WTC11 (cell line): ENCODE data around the gene DMRTA2. TPM values are rescaled to one million over a fixed set of nuclear protein-coding genes. Genes with fewer than 3 reads are reported as not detected.

Experiments
- ATAC-seq: fragments of 200-7000 bp; cut with Tn5 transposase; 2 replicates; pipeline ENCODE4 v1.10.0; 2021; ENCODE audit warnings: mild to moderate bottlenecking, moderate library complexity
- CTCF ChIA-PET: fragments of 300-600 bp; sonication (Branson Sonifier 250); formaldehyde crosslinking; loops from one replicate; lab custom pipeline; 2021; ENCODE audit warnings: antibody characterized with exemption; lab: Charles Lee
- POLR2A ChIA-PET: fragments of 350-600 bp; sonication (Branson Sonifier 250); formaldehyde crosslinking; loops from one replicate; lab custom pipeline; 2021; ENCODE audit warnings: antibody characterized with exemption; lab: Charles Lee
- DNase-seq: peaks from one replicate; pipeline ENCODE4 v3.0.0; 2021; ENCODE audit warnings: low spot score
- H3K27ac Mint-ChIP-seq: 2 replicates; pipeline ENCODE4 v1.8.0; 2021; ENCODE audit warnings: mixed read lengths
- H3K27me3 Mint-ChIP-seq: 2 replicates; pipeline ENCODE4 v1.8.0; 2021; ENCODE audit warnings: low read depth, mild to moderate bottlenecking, moderate library complexity, mixed read lengths
- H3K36me3 Mint-ChIP-seq: 2 replicates; pipeline ENCODE4 v1.8.0; 2021; ENCODE audit warnings: mixed read lengths
- H3K4me1 Mint-ChIP-seq: 2 replicates; pipeline ENCODE4 v1.8.0; 2022; ENCODE audit warnings: mixed read lengths
- H3K4me3 Mint-ChIP-seq: 2 replicates; pipeline ENCODE4 v1.8.0; 2021; ENCODE audit warnings: mild to moderate bottlenecking, moderate library complexity, mixed read lengths
- H3K9me3 Mint-ChIP-seq: 2 replicates; pipeline ENCODE4 v1.8.0; 2021; ENCODE audit warnings: mixed read lengths
- CBFB ChIP-seq: sonication (generic); formaldehyde crosslinking; IDR thresholded peaks from 2 replicates; pipeline ENCODE4 v1.8.1; 2022; ENCODE audit warnings: mild to moderate bottlenecking, low read depth, missing genetic modification reagents
- ELF4 ChIP-seq: sonication (generic); formaldehyde crosslinking; IDR thresholded peaks from 2 replicates; pipeline ENCODE4 v1.8.1; 2022; ENCODE audit warnings: low read depth, mild to moderate bottlenecking, moderate library complexity, missing genetic modification reagents
- FOXJ3 ChIP-seq: sonication (generic); formaldehyde crosslinking; IDR thresholded peaks from 2 replicates; pipeline ENCODE4 v1.9.0; 2021; ENCODE audit warnings: missing genetic modification reagents, mild to moderate bottlenecking, borderline replicate concordance
- HMGXB4 ChIP-seq: sonication (generic); formaldehyde crosslinking; IDR thresholded peaks from 2 replicates; pipeline ENCODE4 v1.8.1; 2023; ENCODE audit warnings: mild to moderate bottlenecking, moderate library complexity, missing genetic modification reagents
- JUN ChIP-seq: sonication (generic); formaldehyde crosslinking; IDR thresholded peaks from 2 replicates; pipeline ENCODE4 v1.8.0; 2023; ENCODE audit warnings: mild to moderate bottlenecking, missing genetic modification reagents
- MXD4 ChIP-seq: fragments of 250-450 bp; sonication (Bioruptor Pico); IDR thresholded peaks from 2 replicates; pipeline ENCODE4 v1.8.0; 2021; ENCODE audit warnings: mild to moderate bottlenecking, moderate library complexity, borderline replicate concordance
- MYBL2 ChIP-seq: sonication (generic); formaldehyde crosslinking; IDR thresholded peaks from 2 replicates; pipeline ENCODE4 v1.8.1; 2023; ENCODE audit warnings: mild to moderate bottlenecking, moderate library complexity, missing genetic modification reagents
- NFE2L1 ChIP-seq: sonication (generic); formaldehyde crosslinking; IDR thresholded peaks from 2 replicates; pipeline ENCODE4 v1.8.1; 2023; ENCODE audit warnings: missing genetic modification reagents
- PRDM15 ChIP-seq: sonication (generic); formaldehyde crosslinking; IDR thresholded peaks from 2 replicates; pipeline ENCODE4 v1.8.0; 2022; ENCODE audit warnings: missing genetic modification reagents
- PRRX2 ChIP-seq: fragments of 250-450 bp; sonication (Bioruptor Pico); IDR thresholded peaks from 2 replicates; pipeline ENCODE4 v1.8.0; 2021; ENCODE audit warnings: mild to moderate bottlenecking
- SP1 ChIP-seq: sonication (generic); formaldehyde crosslinking; conservative IDR thresholded peaks from 2 replicates; pipeline ENCODE4 v1.8.1; 2022; ENCODE audit warnings: missing genetic modification reagents
- TCF7 ChIP-seq: sonication (generic); formaldehyde crosslinking; IDR thresholded peaks from 2 replicates; pipeline ENCODE4 v1.8.0; 2022; ENCODE audit warnings: mild to moderate bottlenecking, low read depth, missing genetic modification reagents, moderate library complexity
- TEAD4 ChIP-seq: sonication (generic); formaldehyde crosslinking; IDR thresholded peaks from 2 replicates; pipeline ENCODE4 v1.8.0; 2022; ENCODE audit warnings: mild to moderate bottlenecking, missing genetic modification reagents
- TP53 ChIP-seq: sonication (generic); formaldehyde crosslinking; IDR thresholded peaks from 2 replicates; pipeline ENCODE4 v1.8.1; 2023; ENCODE audit warnings: mild to moderate bottlenecking, missing genetic modification reagents
- ZBTB43 ChIP-seq: sonication (generic); formaldehyde crosslinking; IDR thresholded peaks from 2 replicates; pipeline ENCODE4 v1.8.1; 2023; ENCODE audit warnings: mild to moderate bottlenecking, missing genetic modification reagents
- ZNF317 ChIP-seq: sonication (generic); formaldehyde crosslinking; IDR thresholded peaks from 2 replicates; pipeline ENCODE4 v1.8.1; 2023; ENCODE audit warnings: low read depth, mild to moderate bottlenecking, moderate library complexity, missing genetic modification reagents, borderline replicate concordance
- ZNF512 ChIP-seq: sonication (generic); formaldehyde crosslinking; IDR thresholded peaks from 2 replicates; pipeline ENCODE4 v1.8.1; 2022; ENCODE audit warnings: missing genetic modification reagents, borderline replicate concordance
- total RNA-seq: library from RNA; stranded (reverse); gene quantifications from 3 replicates; pipeline ENCODE4 v1.2.3, GENCODE V29; 2021
- TF ChIP-seq, protein P1 (sequence below): sonication (generic); formaldehyde crosslinking; IDR thresholded peaks from 2 replicates; pipeline ENCODE4 v1.8.0; 2022; ENCODE audit warnings: mild to moderate bottlenecking, missing genetic modification reagents
- TF ChIP-seq, protein P2 (sequence below): sonication (generic); formaldehyde crosslinking; IDR thresholded peaks from 2 replicates; pipeline ENCODE4 v1.8.1; 2022; ENCODE audit warnings: low read depth, mild to moderate bottlenecking, moderate library complexity, missing genetic modification reagents, borderline replicate concordance
- TF ChIP-seq, protein P3 (sequence below): sonication (generic); formaldehyde crosslinking; IDR thresholded peaks from 2 replicates; pipeline ENCODE4 v1.8.1; 2023; ENCODE audit warnings: mild to moderate bottlenecking, missing genetic modification reagents, moderate library complexity
- TF ChIP-seq, protein P4 (sequence below): sonication (generic); formaldehyde crosslinking; IDR thresholded peaks from 2 replicates; pipeline ENCODE4 v1.8.1; 2022; ENCODE audit warnings: mild to moderate bottlenecking, moderate library complexity, missing genetic modification reagents

The DMRTA2 gene
- total RNA-seq, 1 experiment from 2014 or later = not detected

- ChIA-PET CTCF (no interaction called here), POLR2A (interaction anchor here (1.3 kb wide), 1 partner anchor 9 kb away, joined by 3 read pairs; no protein-coding TSS in a partner anchor)
- Mint-ChIP-seq H3K27me3 (peaks cover 97% of the 10 kb centered on the region), H3K4me3 (peak overlapping the region; percentile 57), H3K9me3 (no peaks in the 10 kb centered on the region), H3K36me3 (peaks cover 7% of the 10 kb centered on the region), H3K27ac (no peak overlapping the region), H3K4me1 (peaks cover 67% of the 10 kb centered on the region)
- ATAC-seq (peak; percentile 5), DNase-seq (peak; percentile 70)
- TF ChIP-seq, protein P1, sequence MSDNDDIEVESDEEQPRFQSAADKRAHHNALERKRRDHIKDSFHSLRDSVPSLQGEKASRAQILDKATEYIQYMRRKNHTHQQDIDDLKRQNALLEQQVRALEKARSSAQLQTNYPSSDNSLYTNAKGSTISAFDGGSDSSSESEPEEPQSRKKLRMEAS (CRISPR knock-in tag) = peak; percentile 74; the same call in 1 of the 2 replicates
- TF ChIP-seq ZBTB43 (CRISPR knock-in tag) = peak; percentile 44; the same call in 1 of the 2 replicates
- no peak for TF ChIP-seq FOXJ3
- TF ChIP-seq TP53 (CRISPR knock-in tag) = no peak
- TF ChIP-seq PRDM15 = no peak
- TF ChIP-seq, protein P2, sequence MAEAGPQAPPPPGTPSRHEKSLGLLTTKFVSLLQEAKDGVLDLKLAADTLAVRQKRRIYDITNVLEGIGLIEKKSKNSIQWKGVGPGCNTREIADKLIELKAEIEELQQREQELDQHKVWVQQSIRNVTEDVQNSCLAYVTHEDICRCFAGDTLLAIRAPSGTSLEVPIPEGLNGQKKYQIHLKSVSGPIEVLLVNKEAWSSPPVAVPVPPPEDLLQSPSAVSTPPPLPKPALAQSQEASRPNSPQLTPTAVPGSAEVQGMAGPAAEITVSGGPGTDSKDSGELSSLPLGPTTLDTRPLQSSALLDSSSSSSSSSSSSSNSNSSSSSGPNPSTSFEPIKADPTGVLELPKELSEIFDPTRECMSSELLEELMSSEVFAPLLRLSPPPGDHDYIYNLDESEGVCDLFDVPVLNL (CRISPR knock-in tag) = 0 out of 2 replicates have a peak, but pooled peaks have one; percentile 50
- TF ChIP-seq JUN (CRISPR knock-in tag) = 0 out of 2 replicates have a peak, but pooled peaks have one; percentile 20
- TF ChIP-seq ELF4 (CRISPR knock-in tag) = no peak
- TF ChIP-seq ZNF317 (CRISPR knock-in tag) = no peak
- 0 out of 2 replicates have a peak, but pooled peaks have one; percentile 36 for TF ChIP-seq MYBL2
- TF ChIP-seq, protein P3, sequence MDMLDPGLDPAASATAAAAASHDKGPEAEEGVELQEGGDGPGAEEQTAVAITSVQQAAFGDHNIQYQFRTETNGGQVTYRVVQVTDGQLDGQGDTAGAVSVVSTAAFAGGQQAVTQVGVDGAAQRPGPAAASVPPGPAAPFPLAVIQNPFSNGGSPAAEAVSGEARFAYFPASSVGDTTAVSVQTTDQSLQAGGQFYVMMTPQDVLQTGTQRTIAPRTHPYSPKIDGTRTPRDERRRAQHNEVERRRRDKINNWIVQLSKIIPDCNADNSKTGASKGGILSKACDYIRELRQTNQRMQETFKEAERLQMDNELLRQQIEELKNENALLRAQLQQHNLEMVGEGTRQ (CRISPR knock-in tag) = peak; percentile 30; the same call in 1 of the 2 replicates
- TF ChIP-seq, protein P4, sequence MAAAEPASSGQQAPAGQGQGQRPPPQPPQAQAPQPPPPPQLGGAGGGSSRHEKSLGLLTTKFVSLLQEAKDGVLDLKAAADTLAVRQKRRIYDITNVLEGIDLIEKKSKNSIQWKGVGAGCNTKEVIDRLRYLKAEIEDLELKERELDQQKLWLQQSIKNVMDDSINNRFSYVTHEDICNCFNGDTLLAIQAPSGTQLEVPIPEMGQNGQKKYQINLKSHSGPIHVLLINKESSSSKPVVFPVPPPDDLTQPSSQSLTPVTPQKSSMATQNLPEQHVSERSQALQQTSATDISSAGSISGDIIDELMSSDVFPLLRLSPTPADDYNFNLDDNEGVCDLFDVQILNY (CRISPR knock-in tag) = no peak
- TF ChIP-seq TCF7 (CRISPR knock-in tag) = peak; percentile 68; the same call in 1 of the 2 replicates
- TF ChIP-seq TEAD4 (CRISPR knock-in tag) = 0 out of 2 replicates have a peak, but pooled peaks have one; percentile 27
- peak; percentile 15; the same call in 1 of the 2 replicates for TF ChIP-seq NFE2L1 (CRISPR knock-in tag)
- TF ChIP-seq CBFB (CRISPR knock-in tag) = no peak
- TF ChIP-seq ZNF512 = 0 out of 2 replicates have a peak, but pooled peaks have one; percentile 25
- 0 out of 2 replicates have a peak, but pooled peaks have one; percentile 20 for TF ChIP-seq SP1 (CRISPR knock-in tag)
- TF ChIP-seq PRRX2 (CRISPR knock-in tag) = no peak
- TF ChIP-seq HMGXB4 (CRISPR knock-in tag) = 0 out of 2 replicates have a peak, but pooled peaks have one; percentile 31
- TF ChIP-seq MXD4 (CRISPR knock-in tag) = no peak
These were observed 2.4 kb downstream of the DMRTA2 start for GRCh38 chr1:50420689-50421365.
